ENCODE results near the gene MSANTD7.

The MSANTD7 gene

DNA sequence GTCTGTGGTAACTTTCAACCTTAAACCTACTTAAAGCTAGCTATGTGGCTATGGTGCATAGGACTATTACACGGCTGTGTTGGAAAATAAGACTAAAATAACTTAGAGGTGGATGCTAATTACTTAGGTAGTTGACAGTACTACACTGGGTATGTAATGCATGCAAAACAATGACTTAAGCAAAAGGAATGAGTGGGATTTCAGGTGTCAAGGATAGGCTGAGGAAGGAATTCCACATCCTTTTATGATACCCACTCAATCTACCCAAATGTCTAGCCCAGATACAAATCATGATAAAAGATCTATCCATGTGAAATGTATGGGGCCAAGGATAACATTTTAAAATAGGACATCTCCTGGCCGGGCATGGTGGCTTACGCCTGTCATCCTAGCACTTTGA is 14.1 kb upstream of the MSANTD7 start:
- H3K9me3 Mint-ChIP-seq, result no peaks in the 10 kb centered on the region
- H3K4me1 Mint-ChIP-seq, result peaks cover 11% of the 10 kb centered on the region
- H3K27ac Mint-ChIP-seq, result no peak overlapping the region
- H3K4me3 Mint-ChIP-seq, result no peak overlapping the region
- peaks cover 1% of the 10 kb centered on the region for H3K36me3 Mint-ChIP-seq
- H3K27me3 Mint-ChIP-seq, result no peaks in the 10 kb centered on the region

DNA sequence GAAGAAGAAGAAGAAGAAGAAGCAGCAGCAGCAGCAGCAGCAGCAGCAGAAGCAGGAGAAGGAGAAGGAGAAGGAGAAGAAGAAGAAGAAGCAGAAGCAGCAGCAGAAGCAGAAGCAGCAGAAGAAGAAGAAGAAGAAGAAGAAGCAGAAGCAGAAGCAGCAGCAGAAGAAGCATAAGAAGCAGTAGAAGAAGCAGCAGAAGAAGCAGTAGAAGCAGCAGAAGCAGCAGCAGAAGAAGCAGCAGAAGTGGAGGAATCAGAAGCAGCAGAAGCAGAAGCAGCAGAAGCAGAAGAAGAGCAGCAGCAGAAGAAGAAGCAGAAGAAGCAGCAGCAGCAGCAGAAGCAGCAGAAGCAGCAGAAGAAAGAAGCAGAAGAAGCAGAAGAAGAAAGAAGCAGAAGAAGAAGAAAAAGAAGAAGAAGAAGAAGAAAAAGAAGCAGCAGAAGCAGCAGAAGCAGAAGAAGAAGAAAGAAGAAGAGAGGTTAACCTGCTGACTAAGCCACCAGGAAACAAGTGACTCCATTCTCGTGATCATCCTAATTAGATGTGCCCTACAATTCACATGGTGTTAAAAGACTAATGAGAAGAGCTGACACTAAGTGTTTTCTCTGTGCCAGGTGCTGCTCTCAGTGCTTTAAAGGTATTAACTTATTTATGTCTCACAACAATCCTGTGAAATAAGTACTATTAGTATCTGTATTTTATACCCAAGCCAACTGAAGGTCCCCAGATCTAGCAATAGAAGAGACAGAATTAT is 11.9 kb upstream of the MSANTD7 start:
- Mint-ChIP-seq H3K27me3 (no peaks in the 10 kb centered on the region), H3K4me1 (peaks cover 7% of the 10 kb centered on the region), H3K27ac (no peak overlapping the region), H3K4me3 (no peak overlapping the region), H3K36me3 (no peaks in the 10 kb centered on the region), H3K9me3 (no peaks in the 10 kb centered on the region)

DNA sequence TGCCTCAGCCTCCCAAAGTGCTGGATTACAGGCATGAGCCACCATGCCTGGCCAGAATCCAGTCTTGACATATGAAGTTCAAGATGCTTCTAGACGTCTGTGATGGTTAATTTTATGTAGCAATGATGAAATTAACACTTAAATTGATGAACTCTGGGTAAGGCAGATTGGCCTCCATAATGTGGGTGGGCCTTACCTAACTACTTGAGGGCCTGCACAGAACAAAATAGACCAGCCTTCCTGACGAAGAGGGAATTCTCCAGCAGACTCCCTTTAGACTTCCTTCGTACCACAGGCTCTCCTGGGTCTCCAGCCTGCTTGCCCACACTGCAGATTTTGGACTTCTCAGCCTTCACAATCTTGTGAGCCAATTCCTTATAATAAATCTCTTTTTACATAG is 5.0 kb upstream of the MSANTD7 start:
- Mint-ChIP-seq H3K27ac (no peak overlapping the region), H3K4me3 (no peak overlapping the region), H3K4me1 (peaks cover 8% of the 10 kb centered on the region), H3K27me3 (no peaks in the 10 kb centered on the region), H3K9me3 (no peaks in the 10 kb centered on the region), H3K36me3 (peaks cover 8% of the 10 kb centered on the region)

DNA sequence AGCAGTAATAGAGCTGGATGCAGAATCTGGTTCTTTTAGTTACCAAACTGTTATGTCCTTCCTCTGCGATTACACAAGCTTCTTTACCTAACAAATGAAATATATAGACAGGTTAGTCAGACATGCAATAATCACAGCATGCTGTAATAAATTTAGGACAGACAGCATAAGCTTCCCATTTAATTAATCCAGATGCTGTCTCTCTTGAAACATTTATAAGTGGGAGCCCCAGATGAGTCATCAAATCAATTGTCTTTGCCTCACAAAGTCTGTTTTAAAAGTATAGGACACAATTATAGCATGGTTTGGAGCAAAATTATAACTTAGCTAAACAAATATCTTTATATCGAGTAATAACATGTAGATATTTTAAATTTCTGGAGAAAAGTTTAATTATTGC is 1.9 kb upstream of the MSANTD7 start:
- peaks cover 25% of the 10 kb centered on the region for H3K4me1 Mint-ChIP-seq
- H3K36me3 Mint-ChIP-seq, result peaks cover 12% of the 10 kb centered on the region
- H3K4me3 Mint-ChIP-seq, result no peak overlapping the region
- no peaks in the 10 kb centered on the region for H3K27me3 Mint-ChIP-seq
- H3K9me3 Mint-ChIP-seq, result no peaks in the 10 kb centered on the region
- H3K27ac Mint-ChIP-seq, result no peak overlapping the region

GRCh38 chr10:14837003-14837756 is 926 bp upstream of the MSANTD7 start:
- peaks cover 25% of the 10 kb centered on the region for H3K4me1 Mint-ChIP-seq
- peaks cover 14% of the 10 kb centered on the region for H3K36me3 Mint-ChIP-seq
- H3K27me3 Mint-ChIP-seq, result no peaks in the 10 kb centered on the region
- H3K4me3 Mint-ChIP-seq, result peak overlapping the region; percentile 93
- H3K9me3 Mint-ChIP-seq, result no peaks in the 10 kb centered on the region
- H3K27ac Mint-ChIP-seq, result peak overlapping the region; percentile 95

- Mint-ChIP-seq H3K27ac (peak overlapping the region; percentile 95), H3K9me3 (no peaks in the 10 kb centered on the region), H3K4me1 (peaks cover 25% of the 10 kb centered on the region), H3K36me3 (peaks cover 9% of the 10 kb centered on the region), H3K27me3 (no peaks in the 10 kb centered on the region), H3K4me3 (peak overlapping the region; percentile 93)
Observed at GRCh38 chr10:14838582-14839304, 637 bp downstream of the MSANTD7 start.

- Mint-ChIP-seq H3K27me3 (no peaks in the 10 kb centered on the region), H3K27ac (peak overlapping the region; percentile 62), H3K4me1 (peaks cover 25% of the 10 kb centered on the region), H3K9me3 (no peaks in the 10 kb centered on the region), H3K4me3 (peak overlapping the region; percentile 93), H3K36me3 (peaks cover 9% of the 10 kb centered on the region)
Observed at GRCh38 chr10:14839305-14839695, 1.2 kb downstream of the MSANTD7 start.

- H3K36me3 Mint-ChIP-seq, result peaks cover 9% of the 10 kb centered on the region
- H3K9me3 Mint-ChIP-seq, result no peaks in the 10 kb centered on the region
- peak overlapping the region; percentile 38 for H3K27ac Mint-ChIP-seq
- H3K4me1 Mint-ChIP-seq, result peaks cover 29% of the 10 kb centered on the region
- H3K27me3 Mint-ChIP-seq, result no peaks in the 10 kb centered on the region
- peak overlapping the region; percentile 93 for H3K4me3 Mint-ChIP-seq
Observed at GRCh38 chr10:14840178-14840577, 2.1 kb downstream of the MSANTD7 start.

GRCh38 chr10:14843327-14843988 is 5.4 kb downstream of the MSANTD7 start:
- no peak overlapping the region for H3K27ac Mint-ChIP-seq
- H3K36me3 Mint-ChIP-seq, result peaks cover 10% of the 10 kb centered on the region
- H3K4me1 Mint-ChIP-seq, result peaks cover 28% of the 10 kb centered on the region
- no peaks in the 10 kb centered on the region for H3K9me3 Mint-ChIP-seq
- H3K27me3 Mint-ChIP-seq, result no peaks in the 10 kb centered on the region
- no peak overlapping the region for H3K4me3 Mint-ChIP-seq

DNA sequence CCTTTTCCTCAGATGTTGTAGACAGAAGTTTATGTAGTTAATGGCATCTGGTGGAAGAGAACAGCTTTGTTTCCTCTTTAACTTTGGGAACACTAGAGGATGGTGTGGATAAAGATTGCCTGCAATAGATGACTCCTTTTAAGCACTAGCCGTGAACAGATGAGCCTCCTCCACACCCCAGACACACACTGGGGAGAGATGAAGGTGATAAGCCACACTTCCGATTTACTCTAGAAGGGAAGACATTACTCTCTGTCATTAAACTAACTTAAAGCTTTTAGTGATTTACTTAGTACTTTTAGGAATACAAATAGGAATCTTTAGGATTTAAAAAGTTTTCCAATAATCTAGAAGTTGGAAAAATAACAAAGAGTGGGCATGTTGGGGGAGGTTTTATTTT is 6.8 kb downstream of the MSANTD7 start:
- H3K27ac Mint-ChIP-seq, result no peak overlapping the region
- no peak overlapping the region for H3K4me3 Mint-ChIP-seq
- no peaks in the 10 kb centered on the region for H3K9me3 Mint-ChIP-seq
- H3K27me3 Mint-ChIP-seq, result no peaks in the 10 kb centered on the region
- H3K36me3 Mint-ChIP-seq, result peaks cover 14% of the 10 kb centered on the region
- H3K4me1 Mint-ChIP-seq, result peaks cover 20% of the 10 kb centered on the region

DNA sequence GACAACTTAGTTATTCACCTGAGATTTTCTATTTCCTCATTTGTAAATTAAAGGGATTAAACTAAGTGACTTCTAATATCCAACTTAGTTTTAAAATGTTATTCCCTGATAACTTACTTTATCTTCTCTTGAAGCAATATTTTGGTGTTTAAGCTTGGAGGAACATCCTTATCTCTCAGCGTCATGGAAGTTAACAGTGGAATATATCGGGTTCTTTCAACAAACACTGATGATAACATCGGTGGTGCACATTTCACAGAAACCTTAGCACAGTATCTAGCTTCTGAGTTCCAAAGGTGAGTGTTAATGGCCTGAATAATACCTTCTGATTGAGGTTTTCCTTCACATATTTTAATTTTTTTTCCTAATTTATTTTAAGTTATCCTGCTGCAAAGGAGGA is 14.1 kb downstream of the MSANTD7 start:
- Mint-ChIP-seq H3K4me3 (no peak overlapping the region), H3K36me3 (peaks cover 17% of the 10 kb centered on the region), H3K27me3 (no peaks in the 10 kb centered on the region), H3K4me1 (no peaks in the 10 kb centered on the region), H3K27ac (no peak overlapping the region), H3K9me3 (no peaks in the 10 kb centered on the region)

- H3K9me3 Mint-ChIP-seq, result no peaks in the 10 kb centered on the region
- no peak overlapping the region for H3K4me3 Mint-ChIP-seq
- peaks cover 12% of the 10 kb centered on the region for H3K36me3 Mint-ChIP-seq
- no peaks in the 10 kb centered on the region for H3K4me1 Mint-ChIP-seq
- H3K27me3 Mint-ChIP-seq, result no peaks in the 10 kb centered on the region
- H3K27ac Mint-ChIP-seq, result no peak overlapping the region
Observed at GRCh38 chr10:14855453-14855852, 17.3 kb downstream of the MSANTD7 start.

GRCh38 chr10:14858338-14858960 is 20.3 kb downstream of the MSANTD7 start:
- Mint-ChIP-seq H3K4me1 (no peaks in the 10 kb centered on the region), H3K27me3 (no peaks in the 10 kb centered on the region), H3K27ac (no peak overlapping the region), H3K36me3 (peaks cover 6% of the 10 kb centered on the region), H3K9me3 (no peaks in the 10 kb centered on the region), H3K4me3 (no peak overlapping the region)

DNA sequence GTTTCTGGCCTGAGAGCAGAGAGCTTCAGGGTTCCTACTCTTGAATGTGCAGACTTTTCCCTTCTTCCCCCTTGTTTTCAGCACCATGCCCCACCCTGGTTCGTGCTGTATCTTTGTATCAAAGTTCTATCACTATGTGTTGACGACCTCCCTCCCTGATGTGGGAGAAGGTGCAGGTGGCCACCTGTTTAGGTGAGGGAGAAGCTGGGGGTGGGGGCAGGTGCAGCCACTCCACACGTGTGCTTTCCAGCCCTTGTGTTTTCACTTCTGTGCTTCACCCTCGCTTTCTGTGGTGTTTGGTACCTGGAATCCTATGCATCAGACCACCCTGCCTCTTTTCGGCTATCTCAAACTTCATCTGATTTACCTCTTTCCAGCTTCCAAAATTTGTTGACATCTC is 20.9 kb downstream of the MSANTD7 start:
- H3K27me3 Mint-ChIP-seq, result no peaks in the 10 kb centered on the region
- no peak overlapping the region for H3K27ac Mint-ChIP-seq
- H3K36me3 Mint-ChIP-seq, result peaks cover 6% of the 10 kb centered on the region
- no peak overlapping the region for H3K4me3 Mint-ChIP-seq
- H3K4me1 Mint-ChIP-seq, result no peaks in the 10 kb centered on the region
- H3K9me3 Mint-ChIP-seq, result no peaks in the 10 kb centered on the region

GRCh38 chr10:14859775-14860174 is 21.7 kb downstream of the MSANTD7 start:
- peaks cover 4% of the 10 kb centered on the region for H3K36me3 Mint-ChIP-seq
- H3K4me1 Mint-ChIP-seq, result no peaks in the 10 kb centered on the region
- no peak overlapping the region for H3K27ac Mint-ChIP-seq
- H3K27me3 Mint-ChIP-seq, result no peaks in the 10 kb centered on the region
- no peaks in the 10 kb centered on the region for H3K9me3 Mint-ChIP-seq
- H3K4me3 Mint-ChIP-seq, result no peak overlapping the region
